Skeletal muscle tissue (tissue), 4 donors: ENCODE measurements around the gene ATP1A3. TPM values are rescaled to one million over a fixed set of nuclear protein-coding genes. Genes with fewer than 3 reads are reported as not detected.
"Not testable (repeated sequence)": the region's sequence is repeated elsewhere in the genome, so short reads cannot be mapped to it uniquely, and the experiment has no call there.

Source experiments
- H3K27ac ChIP-seq: one replicate; pipeline ENCODE4 v1.7.0; 2013; ENCODE audit warnings: mild to moderate bottlenecking, low read depth, low read length, inconsistent platforms
- H3K27me3 ChIP-seq, 3 donors: one replicate each; pipeline ENCODE4 v1.7.0; 2013; ENCODE audit warnings: low read length in 3 of 3; ENCODE audit not compliant: control insufficient read depth in 3 of 3, insufficient read depth in 3 of 3
- H3K36me3 ChIP-seq, 3 donors: one replicate each; pipeline ENCODE4 v1.7.0; 2013; ENCODE audit warnings: low read length in 3 of 3; ENCODE audit not compliant: control insufficient read depth in 3 of 3, insufficient read depth in 3 of 3
- H3K4me1 ChIP-seq, 3 donors: one replicate each; pipeline ENCODE4 v1.7.0; 2013; ENCODE audit warnings: low read length in 3 of 3, mild to moderate bottlenecking in 3 of 3; ENCODE audit not compliant: control insufficient read depth in 3 of 3, insufficient read depth in 3 of 3
- H3K4me3 ChIP-seq, 3 donors: one replicate each; pipeline ENCODE4 v1.7.0; 2013; ENCODE audit warnings: low read length in 3 of 3
- H3K9ac ChIP-seq, 3 donors: one replicate each; pipeline ENCODE4 v1.7.0; 2013; ENCODE audit warnings: low read length in 3 of 3, mild to moderate bottlenecking in 3 of 3, moderate library complexity in 2 of 3, low read depth in 1 of 3
- H3K9me3 ChIP-seq, 3 donors: one replicate each; pipeline ENCODE4 v1.7.0; 2013; ENCODE audit warnings: low read length in 3 of 3; ENCODE audit not compliant: control insufficient read depth in 3 of 3
- total RNA-seq: library from RNA; depleted of rRNA; stranded (reverse); fragments of >200 nt; gene quantifications from one replicate; pipeline ENCODE4 v1.2.3, GENCODE V29; 2014
- donor health status: Osteomylitis.

Gene ATP1A3
- total RNA-seq, 1 donor from 2014 or later = not detected

GRCh38 chr19:42012747-42013146 lies 18.7 kb upstream of the ATP1A3 start:
- H3K9me3 ChIP-seq, H3K27me3 ChIP-seq, H3K27ac ChIP-seq, H3K9ac ChIP-seq, H3K36me3 ChIP-seq, H3K4me3 ChIP-seq, H3K4me1 ChIP-seq: not testable (repeated sequence)

GRCh38 chr19:42010245-42011126 lies 16.5 kb upstream of the ATP1A3 start:
- no peaks in the 10 kb centered on the region for H3K36me3 ChIP-seq
- H3K9me3 ChIP-seq = peaks cover 0 to 2% (median 0%) of the 10 kb centered on the region in 3 donors
- no peak overlapping the region for H3K27ac ChIP-seq
- peaks cover 3 to 14% (median 6%) of the 10 kb centered on the region in 3 donors for H3K4me1 ChIP-seq
- no peak overlapping the region for H3K4me3 ChIP-seq
- H3K27me3 ChIP-seq = peaks cover 0 to 2% (median 0%) of the 10 kb centered on the region in 3 donors
- no peak overlapping the region for H3K9ac ChIP-seq

- no peak overlapping the region for H3K9ac ChIP-seq
- H3K4me3 ChIP-seq = no peak overlapping the region
- no peak overlapping the region for H3K27ac ChIP-seq
- peaks cover 0 to 2% (median 0%) of the 10 kb centered on the region in 3 donors for H3K9me3 ChIP-seq
- H3K4me1 ChIP-seq = peaks cover 3 to 14% (median 6%) of the 10 kb centered on the region in 3 donors
- H3K36me3 ChIP-seq = no peaks in the 10 kb centered on the region
- H3K27me3 ChIP-seq = peaks cover 11 to 13% (median 11%) of the 10 kb centered on the region in 3 donors
Observed at GRCh38 chr19:42006569-42006968, 12.5 kb upstream of the ATP1A3 start.

GRCh38 chr19:42005504-42005903 lies 11.5 kb upstream of the ATP1A3 start:
- Histone ChIP-seq H3K4me1 (peaks cover 3 to 14% (median 6%) of the 10 kb centered on the region in 3 donors), H3K9ac (no peak overlapping the region)

GRCh38 chr19:42003506-42004294 lies 9.7 kb upstream of the ATP1A3 start:
- Histone ChIP-seq H3K9me3 (peaks cover 0 to 2% (median 0%) of the 10 kb centered on the region in 3 donors), H3K27ac (no peak overlapping the region), H3K4me1 (peaks cover 3 to 14% (median 6%) of the 10 kb centered on the region in 3 donors), H3K36me3 (no peaks in the 10 kb centered on the region), H3K4me3 (no peak overlapping the region), H3K9ac (no peak overlapping the region), H3K27me3 (peaks cover 28 to 38% (median 30%) of the 10 kb centered on the region in 3 donors)

More at GRCh38 chr19:42005504-42005903, 11.5 kb upstream of the ATP1A3 start:
- Histone ChIP-seq H3K27me3 (peaks cover 15 to 23% (median 17%) of the 10 kb centered on the region in 3 donors), H3K4me3 (no peak overlapping the region), H3K9me3 (peaks cover 0 to 2% (median 0%) of the 10 kb centered on the region in 3 donors), H3K36me3 (no peaks in the 10 kb centered on the region), H3K27ac (no peak overlapping the region)

GRCh38 chr19:41999878-42000208 lies 5.8 kb upstream of the ATP1A3 start:
- no peaks in the 10 kb centered on the region for H3K9me3 ChIP-seq
- H3K36me3 ChIP-seq = no peaks in the 10 kb centered on the region
- H3K4me1 ChIP-seq = no peaks in the 10 kb centered on the region
- no peak overlapping the region for H3K27ac ChIP-seq
- peaks cover 53 to 71% (median 60%) of the 10 kb centered on the region in 3 donors for H3K27me3 ChIP-seq
- H3K4me3 ChIP-seq = no peak overlapping the region
- no peak overlapping the region for H3K9ac ChIP-seq

GRCh38 chr19:41999071-41999877 lies 5.2 kb upstream of the ATP1A3 start:
- Histone ChIP-seq H3K4me3 (no peak overlapping the region), H3K36me3 (no peaks in the 10 kb centered on the region), H3K27ac (no peak overlapping the region), H3K9me3 (no peaks in the 10 kb centered on the region), H3K27me3 (peaks cover 56 to 73% (median 65%) of the 10 kb centered on the region in 3 donors), H3K4me1 (no peaks in the 10 kb centered on the region), H3K9ac (no peak overlapping the region)

GRCh38 chr19:41998246-41999020 lies 4.4 kb upstream of the ATP1A3 start:
- Histone ChIP-seq H3K9ac (no peak overlapping the region), H3K27me3 (peaks cover 61 to 77% (median 66%) of the 10 kb centered on the region in 3 donors), H3K9me3 (no peaks in the 10 kb centered on the region), H3K27ac (no peak overlapping the region), H3K36me3 (no peaks in the 10 kb centered on the region), H3K4me3 (no peak overlapping the region), H3K4me1 (peaks cover 0 to 5% (median 0%) of the 10 kb centered on the region in 3 donors)

- no peak overlapping the region for H3K27ac ChIP-seq
- peaks cover 65 to 81% (median 70%) of the 10 kb centered on the region in 3 donors for H3K27me3 ChIP-seq
- H3K4me1 ChIP-seq = peaks cover 0 to 8% (median 3%) of the 10 kb centered on the region in 3 donors
- H3K9me3 ChIP-seq = no peaks in the 10 kb centered on the region
- no peaks in the 10 kb centered on the region for H3K36me3 ChIP-seq
- H3K4me3 ChIP-seq = no peak overlapping the region
- no peak overlapping the region for H3K9ac ChIP-seq
Observed at GRCh38 chr19:41997851-41998229, 3.8 kb upstream of the ATP1A3 start.
